Esophagus squamous epithelium (tissue), 4 donors: ENCODE results near the gene CLN3.
"Not testable (repeated sequence)": the region's sequence is repeated elsewhere in the genome, so short reads cannot be mapped to it uniquely, and the experiment has no call there.

ENCODE experiments used
- CTCF ChIP-seq, 6 experiments: fragments of 450-650 bp in 4 of 6; fragments of 200-600 bp in 2 of 6; sonication (generic) in 2 of 6; IDR thresholded peaks; one replicate each; pipeline ENCODE4 v1.5.1; 2016 to 2019; ENCODE audit warnings: antibody characterized with exemption in 6 of 6, mild to moderate bottlenecking in 4 of 6, moderate library complexity in 4 of 6
- POLR2A ChIP-seq, 4 donors: fragments of 450-650 bp; IDR thresholded peaks; one replicate each; pipeline ENCODE4 v1.6.1; 2017; ENCODE audit warnings: antibody characterized with exemption in 4 of 4, mild to moderate bottlenecking in 4 of 4, moderate library complexity in 3 of 4

GRCh38 chr16:28500476-28501180 lies 8.8 kb upstream of the CLN3 start:
- TF ChIP-seq CTCF, POLR2A (IDR thresholded peaks at IDR 0.05): not testable (repeated sequence)
